D721Med (cell line): ENCODE data around the gene C1orf174.

Source experiments
- DNase-seq: peaks from one replicate; pipeline ENCODE4 v3.0.0; 2011; ENCODE audit warnings: low spot score; ENCODE audit not compliant: insufficient read length
- FAIRE-seq: peaks from 2 replicates; lab custom pipeline; 2011; peaks lifted over from hg19 to GRCh38; lab: Jason Lieb, UNC
- CTCF ChIP-seq: IDR thresholded peaks from 2 replicates; pipeline ENCODE4 v1.5.1; 2012; ENCODE audit warnings: mild to moderate bottlenecking, control low read depth; ENCODE audit not compliant: insufficient read depth; ENCODE audit errors: missing control alignments

The C1orf174 gene

GRCh38 chr1:3898994-3899753 lies 898 bp downstream of the C1orf174 start:
- FAIRE-seq (no peak), DNase-seq (no peak)
- TF ChIP-seq CTCF, result no peak

GRCh38 chr1:3898475-3898735 lies 1.7 kb downstream of the C1orf174 start:
- FAIRE-seq, result no peak
- no peak for TF ChIP-seq CTCF

GRCh38 chr1:3896396-3897000 lies 3.6 kb downstream of the C1orf174 start:
- no peak for TF ChIP-seq CTCF
- DNase-seq, result no peak
- no peak for FAIRE-seq

More at GRCh38 chr1:3898475-3898735, 1.7 kb downstream of the C1orf174 start:
- DNase-seq, result no peak

- FAIRE-seq, result no peak
- no peak for DNase-seq
- no peak for TF ChIP-seq CTCF
These were observed 4.1 kb downstream of the C1orf174 start for GRCh38 chr1:3895951-3896325.

- no peak for TF ChIP-seq CTCF
- DNase-seq, result no peak
- FAIRE-seq, result no peak
These were observed 4.7 kb downstream of the C1orf174 start for GRCh38 chr1:3895279-3895950.

GRCh38 chr1:3894626-3895278 lies 5.3 kb downstream of the C1orf174 start:
- TF ChIP-seq CTCF, result no peak
- DNase-seq (no peak), FAIRE-seq (no peak)
